Measurements from ENCODE around the gene KLHDC3.

The KLHDC3 gene

GRCh38 chr6:43059168-43060033 is 45.4 kb downstream of the KLHDC3 start, which contains the start of the genes KLC4 and MRPL2:
TSS of gene KLC4 (plus strand) at chr6:43059631. CDS start at chr6:43061336, 1,705 bp downstream.
TSS of gene MRPL2 (minus strand) at chr6:43059434. CDS start at chr6:43059381, 53 bp downstream.
- peak; percentile 95 for DNase-seq

- DNase-seq = no peak
These were observed 46.1 kb downstream of the KLHDC3 start for GRCh38 chr6:43060034-43060754.

- DNase-seq = no peak
These were observed 46.9 kb downstream of the KLHDC3 start for GRCh38 chr6:43060755-43061633.

GRCh38 chr6:43061861-43062260 is 47.8 kb downstream of the KLHDC3 start:
- no peak for DNase-seq

- no peak for DNase-seq
These were observed 48.8 kb downstream of the KLHDC3 start for GRCh38 chr6:43062818-43063217.

- DNase-seq = no peak
These were observed 56.1 kb downstream of the KLHDC3 start for GRCh38 chr6:43070028-43070632.

Measured in central memory CD4-positive, alpha-beta T cell (primary cell).